CMK (cell line): ENCODE results near the gene CEACAM18.

Experiments used
- DNase-seq: peaks from one replicate; pipeline ENCODE4 v3.0.0-alpha.2; 2010; ENCODE audit warnings: low read depth

CEACAM18 gene

GRCh38 chr19:51531349-51532315 is 53.3 kb downstream of the CEACAM18 start, which contains the start of gene SIGLEC6:
SIGLEC6 (minus strand) TSS chr19:51531670; CDS start chr19:51531648, 22 bp downstream.
- DNase-seq, result peak; percentile 63

- no peak for DNase-seq
These were observed 57.2 kb downstream of the CEACAM18 start for GRCh38 chr19:51535535-51535934.

- DNase-seq, result no peak
These were observed 61.6 kb downstream of the CEACAM18 start for GRCh38 chr19:51539821-51540366.
